Measurements from ENCODE around the gene MRPS7. TPM values are rescaled to one million over a fixed set of nuclear protein-coding genes. Genes with fewer than 3 reads are reported as not detected.

Gene MRPS7
- total and polyA plus RNA-seq, 9 donors = 19.6 to 46.4 (median 34.3) TPM

DNA sequence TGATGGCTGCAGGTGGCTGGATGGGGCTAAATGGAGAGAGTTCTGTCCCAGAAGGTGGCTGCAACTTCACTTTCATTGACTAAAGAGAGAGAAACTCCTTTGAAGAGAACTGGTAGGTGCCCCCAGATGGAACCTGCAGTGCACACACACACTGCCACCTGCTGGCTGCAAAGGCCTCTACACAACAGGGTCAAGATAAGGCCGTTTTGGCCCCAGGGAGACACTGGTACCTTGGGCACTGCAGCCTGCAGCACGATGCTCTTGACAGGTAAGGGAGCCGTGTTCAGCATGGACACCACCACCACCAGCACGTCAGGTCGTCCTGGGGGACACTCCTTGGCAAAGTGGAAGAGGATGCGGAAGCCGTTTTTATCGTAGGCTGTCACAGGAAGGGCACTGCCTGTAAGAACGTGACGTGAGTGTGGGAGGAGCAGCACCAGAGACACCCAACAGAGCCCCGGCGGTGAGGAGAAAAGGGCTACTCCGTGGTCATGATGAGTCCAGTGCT, 22.9 kb upstream of the MRPS7 start:
- H3K27ac ChIP-seq = no peak overlapping the region
- peak; percentile 36 to 71 (median 61) for DNase-seq
- no peak overlapping the region for H3K4me3 ChIP-seq
- H3K27me3 ChIP-seq = no peaks in the 10 kb centered on the region
- H3K36me3 ChIP-seq = no peaks in the 10 kb centered on the region
- intact Hi-C loops (cut with DNase I) = no loop called here
- TF ChIP-seq CTCF (IDR thresholded peaks at IDR 0.05) (peak; percentile 49 to 54 (median 53)), EP300 (IDR thresholded peaks at IDR 0.05) (no peak), POLR2A (IDR thresholded peaks at IDR 0.05) (no peak)
- no peaks in the 10 kb centered on the region for H3K9me3 ChIP-seq
- no peaks in the 10 kb centered on the region for H3K4me1 ChIP-seq (ENCODE audit: insufficient read depth)
- 42 to 46% (median 44%) methylated on average over 13 of the region's 13 CpGs for WGBS, 3 donors

GRCh38 chr17:75239214-75239613, 22.5 kb upstream of the MRPS7 start:
- no peak overlapping the region for H3K27ac ChIP-seq
- DNase-seq = no peak
- 72 to 78% (median 76%) methylated on average over 12 of the region's 12 CpGs for WGBS, 3 donors

DNA sequence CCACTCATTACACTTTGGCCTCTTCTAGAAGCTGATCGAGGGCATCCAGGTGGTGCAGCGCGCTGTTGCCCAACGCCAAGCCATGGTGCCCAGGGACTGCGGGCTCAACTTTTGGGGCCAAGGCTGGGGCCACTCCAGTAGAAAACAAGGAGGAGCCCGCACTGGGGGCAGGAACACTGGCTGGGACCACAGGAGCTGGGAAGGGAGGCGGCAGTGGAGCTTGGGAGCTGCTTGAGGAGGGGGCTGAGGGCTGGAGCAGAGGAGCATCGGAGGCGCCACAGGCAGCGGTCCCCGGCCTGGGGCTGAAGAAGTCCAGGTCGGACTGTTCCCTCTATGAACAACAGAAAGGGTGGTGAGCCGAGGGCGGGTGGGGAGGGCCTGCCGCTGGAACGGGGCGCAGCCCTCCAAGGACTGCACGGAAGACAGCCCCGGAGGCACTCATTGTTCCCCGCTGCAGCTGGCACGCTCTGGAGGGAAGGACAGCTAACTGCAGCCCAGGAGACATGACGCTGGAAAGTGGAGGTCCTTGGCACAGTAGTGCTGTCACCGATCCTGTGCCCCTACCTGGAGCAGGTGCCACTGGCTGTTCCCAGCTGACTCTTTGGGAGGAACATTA, 21.8 kb upstream of the MRPS7 start:
- Histone ChIP-seq H3K4me1 (ENCODE audit: insufficient read depth) (no peaks in the 10 kb centered on the region), H3K36me3 (no peaks in the 10 kb centered on the region), H3K9me3 (no peaks in the 10 kb centered on the region), H3K27me3 (no peaks in the 10 kb centered on the region), H3K27ac (no peak overlapping the region), H3K4me3 (no peak overlapping the region)
- WGBS, 3 donors = 76 to 80% (median 78%) methylated on average over 23 of the region's 23 CpGs
- intact Hi-C loops (cut with DNase I) = no loop called here
- TF ChIP-seq POLR2A (IDR thresholded peaks at IDR 0.05) (no peak), CTCF (IDR thresholded peaks at IDR 0.05) (no peak), EP300 (IDR thresholded peaks at IDR 0.05) (no peak)
- DNase-seq = no peak

More at GRCh38 chr17:75239214-75239613, 22.5 kb upstream of the MRPS7 start:
- no peak overlapping the region for H3K4me3 ChIP-seq
- H3K9me3 ChIP-seq = no peaks in the 10 kb centered on the region
- TF ChIP-seq EP300 (IDR thresholded peaks at IDR 0.05) (no peak), POLR2A (IDR thresholded peaks at IDR 0.05) (no peak)
- no peaks in the 10 kb centered on the region for H3K27me3 ChIP-seq
- H3K4me1 ChIP-seq (ENCODE audit: insufficient read depth) = no peaks in the 10 kb centered on the region
- no peaks in the 10 kb centered on the region for H3K36me3 ChIP-seq
- intact Hi-C loops (cut with DNase I) = no loop called here

GRCh38 chr17:75240394-75241142, 21.1 kb upstream of the MRPS7 start:
- Histone ChIP-seq H3K27me3 (no peaks in the 10 kb centered on the region), H3K27ac (no peak overlapping the region), H3K4me1 (ENCODE audit: insufficient read depth) (no peaks in the 10 kb centered on the region), H3K36me3 (no peaks in the 10 kb centered on the region), H3K4me3 (no peak overlapping the region), H3K9me3 (no peaks in the 10 kb centered on the region)
- 58 to 69% (median 60%) methylated on average over 19 to 23 of the region's 23 CpGs for WGBS, 3 donors
- peak in 1 of 5 donors; percentile 44 for DNase-seq
- intact Hi-C loops (cut with DNase I) = no loop called here
- TF ChIP-seq POLR2A (IDR thresholded peaks at IDR 0.05) (no peak), CTCF (IDR thresholded peaks at IDR 0.05) (no peak), EP300 (IDR thresholded peaks at IDR 0.05) (no peak)

- intact Hi-C loops (cut with DNase I) = no loop called here
- Histone ChIP-seq H3K9me3 (no peaks in the 10 kb centered on the region), H3K27me3 (no peaks in the 10 kb centered on the region), H3K27ac (no peak overlapping the region), H3K4me1 (ENCODE audit: insufficient read depth) (no peaks in the 10 kb centered on the region), H3K4me3 (no peak overlapping the region), H3K36me3 (no peaks in the 10 kb centered on the region)
- no peak for DNase-seq
- WGBS, 3 donors = 43 to 71% (median 67%) methylated on average over 7 of the region's 7 CpGs
- TF ChIP-seq POLR2A (IDR thresholded peaks at IDR 0.05) (no peak), EP300 (IDR thresholded peaks at IDR 0.05) (no peak), CTCF (IDR thresholded peaks at IDR 0.05) (no peak)
Measured at GRCh38 chr17:75241143-75241430, 20.6 kb upstream of the MRPS7 start.

Data from ovary (tissue), 9 donors.